Astrocyte (in vitro differentiated cells and primary cell): ENCODE data around the gene ERICH6.

Experiments
- EZH2 ChIP-seq: IDR thresholded peaks from 2 replicates; pipeline ENCODE4 v1.6.1; 2012; ENCODE audit warnings: mild to moderate bottlenecking, low read length, inconsistent platforms; ENCODE audit not compliant: insufficient read depth
- TF ChIP-seq, protein P1 (sequence below): IDR thresholded peaks from 2 replicates; pipeline ENCODE4 v1.5.1; 2011; ENCODE audit warnings: low read depth, mild to moderate bottlenecking, inconsistent platforms, low read length, moderate library complexity; ENCODE audit not compliant: insufficient read depth

DNA sequence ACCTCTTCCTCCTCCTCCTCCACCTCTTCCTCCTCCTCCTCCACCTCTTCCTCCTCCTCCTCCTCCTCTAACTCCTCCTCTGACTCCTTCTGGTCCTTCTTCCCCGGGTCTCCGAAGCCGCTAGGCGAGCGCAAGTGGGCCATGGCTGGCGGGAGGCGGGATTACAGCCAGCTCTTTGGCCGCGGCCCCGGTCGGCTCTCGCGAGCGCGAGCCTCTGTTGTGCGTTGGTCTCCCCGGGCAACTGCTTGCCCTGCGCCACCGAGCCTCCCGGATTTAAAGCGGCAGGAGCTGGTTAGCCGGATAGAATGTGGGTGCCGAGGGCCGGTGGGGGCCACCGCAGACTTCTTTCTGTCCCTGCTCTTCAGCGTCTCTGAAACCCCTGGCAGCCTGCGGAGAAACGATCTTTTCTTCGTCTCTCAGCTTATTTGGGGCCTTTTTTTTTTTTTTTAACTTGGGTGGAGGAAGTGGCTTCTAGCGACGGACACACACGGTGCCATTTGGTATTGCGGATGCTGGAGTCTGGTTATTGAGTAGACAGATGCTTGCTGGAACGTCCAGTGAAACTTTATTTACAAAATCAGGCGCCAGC, at the start of gene ERICH6:
- TF ChIP-seq, protein P1, sequence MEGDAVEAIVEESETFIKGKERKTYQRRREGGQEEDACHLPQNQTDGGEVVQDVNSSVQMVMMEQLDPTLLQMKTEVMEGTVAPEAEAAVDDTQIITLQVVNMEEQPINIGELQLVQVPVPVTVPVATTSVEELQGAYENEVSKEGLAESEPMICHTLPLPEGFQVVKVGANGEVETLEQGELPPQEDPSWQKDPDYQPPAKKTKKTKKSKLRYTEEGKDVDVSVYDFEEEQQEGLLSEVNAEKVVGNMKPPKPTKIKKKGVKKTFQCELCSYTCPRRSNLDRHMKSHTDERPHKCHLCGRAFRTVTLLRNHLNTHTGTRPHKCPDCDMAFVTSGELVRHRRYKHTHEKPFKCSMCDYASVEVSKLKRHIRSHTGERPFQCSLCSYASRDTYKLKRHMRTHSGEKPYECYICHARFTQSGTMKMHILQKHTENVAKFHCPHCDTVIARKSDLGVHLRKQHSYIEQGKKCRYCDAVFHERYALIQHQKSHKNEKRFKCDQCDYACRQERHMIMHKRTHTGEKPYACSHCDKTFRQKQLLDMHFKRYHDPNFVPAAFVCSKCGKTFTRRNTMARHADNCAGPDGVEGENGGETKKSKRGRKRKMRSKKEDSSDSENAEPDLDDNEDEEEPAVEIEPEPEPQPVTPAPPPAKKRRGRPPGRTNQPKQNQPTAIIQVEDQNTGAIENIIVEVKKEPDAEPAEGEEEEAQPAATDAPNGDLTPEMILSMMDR = no peak
- TF ChIP-seq EZH2 = no peak
